SK-N-MC (cell line): ENCODE measurements around the gene UBE2E2.

ENCODE experiments used
- EZH2 ChIP-seq: fragments of 200-600 bp; sonication (generic); IDR thresholded peaks from one replicate; pipeline ENCODE4 v1.6.1; 2017; ENCODE audit warnings: antibody characterized with exemption
- FOXP2 ChIP-seq: optimal IDR thresholded peaks from 2 replicates; pipeline ENCODE3; 2011; ENCODE audit warnings: mild to moderate bottlenecking, moderate library complexity; ENCODE audit not compliant: insufficient read depth; ENCODE audit errors: extremely low read length, control extremely low read depth
- POLR2AphosphoS5 ChIP-seq: IDR thresholded peaks from 2 replicates; pipeline ENCODE4 v1.6.1; 2012; ENCODE audit warnings: mild to moderate bottlenecking, low read depth, low read length, borderline replicate concordance

DNA sequence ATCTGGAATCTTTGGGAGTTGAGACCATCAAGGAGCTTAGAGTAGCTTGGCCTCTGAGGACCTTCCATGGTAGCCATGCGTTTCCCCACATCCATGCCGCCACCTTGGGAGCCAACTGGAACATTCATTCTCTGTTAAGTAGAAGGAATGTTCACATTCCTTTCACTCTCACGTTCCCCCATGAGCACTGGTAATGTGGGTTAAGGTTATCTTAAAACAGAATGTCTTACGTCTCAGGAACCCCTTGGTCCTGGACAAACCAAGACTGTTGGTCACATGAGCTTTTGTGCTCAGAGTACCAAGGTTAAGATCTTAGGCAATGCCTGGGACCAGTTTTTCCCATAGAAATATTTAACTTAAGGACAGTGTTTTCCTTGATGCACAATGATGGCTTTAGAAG lies 390.9 kb downstream of the UBE2E2 start:
- TF ChIP-seq EZH2 = no peak
- TF ChIP-seq POLR2AphosphoS5 = no peak
- TF ChIP-seq FOXP2 = no peak
